ENCODE data around the gene C5orf63. TPM values are rescaled to one million over a fixed set of nuclear protein-coding genes. Genes with fewer than 3 reads are reported as not detected.

Gene C5orf63
- total RNA-seq, 1 donor from 2014 or later = 0.50 TPM

DNA sequence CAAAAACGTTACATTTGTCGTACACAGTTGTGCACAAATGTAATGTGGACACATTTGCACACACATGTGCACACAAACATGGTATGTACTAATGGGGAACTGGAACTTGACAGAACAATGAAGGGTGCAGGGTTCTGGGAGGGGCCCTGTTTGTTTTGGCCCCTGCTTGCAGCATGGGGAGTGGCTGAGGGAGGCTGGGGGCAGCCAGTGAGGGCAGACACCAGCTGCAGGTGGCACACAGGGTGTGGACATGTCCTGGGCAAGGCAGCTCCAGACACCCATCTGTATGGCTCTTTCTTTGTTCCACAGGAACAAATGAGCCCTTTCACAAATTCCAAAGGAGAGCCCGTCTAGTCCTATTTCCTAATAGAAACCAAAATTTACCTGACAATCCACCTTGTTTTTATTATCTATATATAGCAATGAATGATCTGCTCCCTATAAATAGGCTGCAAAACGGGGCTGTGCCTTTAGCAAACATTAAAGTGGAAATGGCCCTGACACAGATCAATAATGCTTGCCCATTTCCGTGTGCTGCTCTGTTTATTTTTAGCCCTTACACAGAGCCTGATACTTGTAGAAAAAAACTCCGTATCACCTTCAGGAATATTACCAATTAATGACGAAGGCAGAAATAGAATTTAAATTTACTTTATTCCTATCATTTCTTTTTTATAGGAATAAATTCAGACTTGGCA is 69.4 kb downstream of the C5orf63 start:
- no peaks in the 10 kb centered on the region for H3K36me3 Mint-ChIP-seq (ENCODE audit: low read depth)
- DNase-seq (ENCODE audit: low spot score) = no peak
- TF ChIP-seq, protein P1, sequence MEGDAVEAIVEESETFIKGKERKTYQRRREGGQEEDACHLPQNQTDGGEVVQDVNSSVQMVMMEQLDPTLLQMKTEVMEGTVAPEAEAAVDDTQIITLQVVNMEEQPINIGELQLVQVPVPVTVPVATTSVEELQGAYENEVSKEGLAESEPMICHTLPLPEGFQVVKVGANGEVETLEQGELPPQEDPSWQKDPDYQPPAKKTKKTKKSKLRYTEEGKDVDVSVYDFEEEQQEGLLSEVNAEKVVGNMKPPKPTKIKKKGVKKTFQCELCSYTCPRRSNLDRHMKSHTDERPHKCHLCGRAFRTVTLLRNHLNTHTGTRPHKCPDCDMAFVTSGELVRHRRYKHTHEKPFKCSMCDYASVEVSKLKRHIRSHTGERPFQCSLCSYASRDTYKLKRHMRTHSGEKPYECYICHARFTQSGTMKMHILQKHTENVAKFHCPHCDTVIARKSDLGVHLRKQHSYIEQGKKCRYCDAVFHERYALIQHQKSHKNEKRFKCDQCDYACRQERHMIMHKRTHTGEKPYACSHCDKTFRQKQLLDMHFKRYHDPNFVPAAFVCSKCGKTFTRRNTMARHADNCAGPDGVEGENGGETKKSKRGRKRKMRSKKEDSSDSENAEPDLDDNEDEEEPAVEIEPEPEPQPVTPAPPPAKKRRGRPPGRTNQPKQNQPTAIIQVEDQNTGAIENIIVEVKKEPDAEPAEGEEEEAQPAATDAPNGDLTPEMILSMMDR (IDR thresholded peaks at IDR 0.05) = no peak
- no peak overlapping the region for H3K4me3 Mint-ChIP-seq (ENCODE audit: unreplicated experiment)
- H3K4me1 Mint-ChIP-seq (ENCODE audit: low read depth) = peaks cover 12% of the 10 kb centered on the region
- no peak overlapping the region for H3K27ac Mint-ChIP-seq (ENCODE audit: unreplicated experiment)
- H3K9me3 Mint-ChIP-seq (ENCODE audit: low read depth) = no peaks in the 10 kb centered on the region
- no peaks in the 10 kb centered on the region for H3K27me3 Mint-ChIP-seq (ENCODE audit: low read depth)

DNA sequence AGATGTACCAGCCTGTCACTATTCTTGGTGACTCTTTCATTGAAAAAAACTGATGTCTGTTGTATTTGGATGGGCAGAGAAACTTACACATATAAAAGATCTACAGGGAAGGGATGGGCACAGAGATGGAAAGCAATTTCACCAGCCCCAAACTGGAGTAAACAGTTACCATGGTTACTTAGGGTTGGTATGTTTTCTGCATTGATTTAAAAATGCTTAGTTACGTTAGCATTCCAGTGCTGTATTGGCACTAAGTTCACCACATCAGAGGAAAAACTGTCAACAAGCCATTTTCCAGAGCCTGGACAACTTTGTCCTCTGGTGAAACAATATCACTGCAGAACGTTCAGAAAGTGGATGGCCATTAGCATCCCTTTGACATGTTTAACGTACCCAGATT is 70.9 kb downstream of the C5orf63 start:
- Mint-ChIP-seq H3K4me1 (ENCODE audit: low read depth) (peaks cover 12% of the 10 kb centered on the region), H3K9me3 (ENCODE audit: low read depth) (no peaks in the 10 kb centered on the region), H3K4me3 (ENCODE audit: unreplicated experiment) (no peak overlapping the region), H3K27ac (ENCODE audit: unreplicated experiment) (peak overlapping the region; percentile 15), H3K27me3 (ENCODE audit: low read depth) (no peaks in the 10 kb centered on the region), H3K36me3 (ENCODE audit: low read depth) (no peaks in the 10 kb centered on the region)
- TF ChIP-seq, protein P1 (IDR thresholded peaks at IDR 0.05) = no peak
- DNase-seq (ENCODE audit: low spot score) = no peak

DNA sequence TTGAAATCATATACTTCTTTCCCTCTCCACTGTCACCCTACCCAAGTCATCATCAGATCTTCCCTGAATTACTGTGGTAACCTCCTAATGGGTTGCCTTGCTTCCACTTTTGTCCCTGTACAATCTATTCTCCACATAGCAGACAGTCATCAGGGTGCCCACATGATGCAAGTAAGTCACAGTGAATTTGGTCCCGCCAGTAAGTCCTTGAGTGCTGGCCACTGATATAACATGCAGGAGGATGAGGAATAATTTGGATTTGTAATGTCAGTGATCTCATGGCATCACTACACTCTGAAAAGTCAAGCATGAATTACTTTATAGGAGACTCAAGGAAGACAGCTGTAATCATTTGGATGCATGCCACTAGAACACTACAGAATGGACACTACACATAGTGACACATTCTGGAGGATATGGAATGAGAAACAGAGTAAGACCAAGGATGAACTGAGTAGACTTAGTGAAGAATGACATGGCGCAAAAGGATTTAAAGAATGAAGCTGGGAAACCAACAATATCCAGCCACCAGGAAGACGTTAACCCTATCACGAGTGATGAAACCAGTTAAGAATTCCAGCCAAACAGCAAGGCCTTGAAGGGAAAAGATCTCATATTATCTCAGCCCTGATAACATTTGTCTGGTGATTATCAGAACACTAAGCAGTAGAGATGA is 71.5 kb downstream of the C5orf63 start:
- H3K9me3 Mint-ChIP-seq (ENCODE audit: low read depth) = no peaks in the 10 kb centered on the region
- DNase-seq (ENCODE audit: low spot score) = no peak
- H3K27me3 Mint-ChIP-seq (ENCODE audit: low read depth) = no peaks in the 10 kb centered on the region
- no peak overlapping the region for H3K4me3 Mint-ChIP-seq (ENCODE audit: unreplicated experiment)
- H3K36me3 Mint-ChIP-seq (ENCODE audit: low read depth) = no peaks in the 10 kb centered on the region
- H3K27ac Mint-ChIP-seq (ENCODE audit: unreplicated experiment) = peak overlapping the region; percentile 28
- TF ChIP-seq, protein P1 (IDR thresholded peaks at IDR 0.05) = no peak
- peaks cover 12% of the 10 kb centered on the region for H3K4me1 Mint-ChIP-seq (ENCODE audit: low read depth)

Other genes starting within 250 kb of the C5orf63 start
- 1.5 to 2.2 TPM (median 2.0 TPM) in 3 replicates for gene MARCHF3, start 42.9 kb downstream of the C5orf63 start, total RNA-seq
- gene MEGF10, start 217.3 kb upstream of the C5orf63 start, total RNA-seq = 6.6 to 10.8 TPM (median 7.8 TPM) in 3 replicates